Endothelial cell of umbilical vein (primary cell): ENCODE data around the gene MGAM2. TPM values are rescaled to one million over a fixed set of nuclear protein-coding genes. Genes with fewer than 3 reads are reported as not detected.

Experiments used
- BruUV-seq: library from RNA; stranded (reverse); fragments of 400-500 nt; replicated peaks from 2 replicates; lab custom pipeline; 2021; lab: Mats Ljungman, UMichigan
- CTCF ChIA-PET: fragments of 300-600, 350-600 bp; sonication (Branson Sonifier 250); formaldehyde crosslinking; loops from one replicate; lab custom pipeline; 2021; ENCODE audit warnings: antibody characterized with exemption, inconsistent platforms; lab: Charles Lee
- POLR2A ChIA-PET: fragments of 300-600, 350-600 bp; sonication (Branson Sonifier 250); formaldehyde crosslinking; loops from one replicate; lab custom pipeline; 2021; ENCODE audit warnings: antibody characterized with exemption, inconsistent platforms; lab: Charles Lee
- DNase-seq: peaks from one replicate; pipeline ENCODE4 v3.0.0-alpha.2; 2011; ENCODE audit warnings: low read depth, low spot score
- FAIRE-seq: peaks from 2 replicates; lab custom pipeline; 2011; peaks lifted over from hg19 to GRCh38; lab: Jason Lieb, UNC
- H2AFZ ChIP-seq: 2 replicates; pipeline ENCODE4 v1.6.0; 2012; ENCODE audit warnings: low read depth, low read length, control low read depth, inconsistent platforms
- H3K27ac ChIP-seq: 2 replicates; pipeline ENCODE4 v1.5.1; 2011; ENCODE audit warnings: low read depth, mild to moderate bottlenecking, control low read depth, low read length, moderate library complexity; ENCODE audit not compliant: insufficient read depth
- H3K27me3 ChIP-seq, 2 experiments: 2 replicates each; pipeline versions ENCODE4 v1.6.0 to v1.6.1; 2011; ENCODE audit warnings: low read length in 2 of 2, mixed read lengths in 1 of 2; ENCODE audit not compliant: control insufficient read depth in 2 of 2, insufficient read depth in 2 of 2
- H3K36me3 ChIP-seq, 2 experiments: 2 replicates in 1 of 2; 3 replicates in 1 of 2; pipeline ENCODE4 v1.5.1; 2011; ENCODE audit warnings: low read length in 2 of 2, mild to moderate bottlenecking in 1 of 2, moderate library complexity in 1 of 2; ENCODE audit not compliant: control insufficient read depth in 2 of 2, insufficient read depth in 2 of 2; ENCODE audit errors: extremely low read depth in 1 of 2
- H3K4me1 ChIP-seq: 3 replicates; pipeline ENCODE4 v1.5.1; 2011; ENCODE audit warnings: mild to moderate bottlenecking, low read length; ENCODE audit not compliant: control insufficient read depth, insufficient read depth; ENCODE audit errors: extremely low read depth
- H3K4me2 ChIP-seq: 2 replicates; pipeline ENCODE4 v1.6.1; 2011; ENCODE audit warnings: low read length, control low read depth, mixed read lengths; ENCODE audit not compliant: insufficient read depth
- H3K4me3 ChIP-seq, 3 experiments: fragments of 200-600 bp in 1 of 3; sonication (generic), shearing (Covaris generic) in 1 of 3; replicated peaks in 1 of 3; 2 replicates each; pipeline ENCODE4 v1.5.1; 2011 to 2016; ENCODE audit warnings: control low read depth in 3 of 3, low read length in 3 of 3, mild to moderate bottlenecking in 2 of 3, inconsistent platforms in 1 of 3, low read depth in 1 of 3, moderate library complexity in 1 of 3; ENCODE audit not compliant: insufficient read depth in 1 of 3
- H3K79me2 ChIP-seq: 2 replicates; pipeline ENCODE4 v1.6.0; 2012; ENCODE audit warnings: low read length, inconsistent platforms; ENCODE audit not compliant: control insufficient read depth, insufficient read depth
- H3K9ac ChIP-seq: replicated peaks from 2 replicates; pipeline ENCODE3; 2011; ENCODE audit warnings: low read length, control low read depth; ENCODE audit not compliant: insufficient read depth; ENCODE audit errors: extremely low read depth
- H3K9me1 ChIP-seq: replicated peaks from 3 replicates; pipeline ENCODE4 v1.6.0; 2011; ENCODE audit warnings: mild to moderate bottlenecking, low read length; ENCODE audit not compliant: control insufficient read depth, insufficient read depth; ENCODE audit errors: extremely low read depth
- H3K9me3 ChIP-seq: replicated peaks from 2 replicates; pipeline ENCODE4 v1.5.1; 2012; ENCODE audit warnings: low read length, inconsistent platforms; ENCODE audit not compliant: control insufficient read depth, insufficient read depth
- H4K20me1 ChIP-seq: replicated peaks from 2 replicates; pipeline ENCODE3; 2011; ENCODE audit warnings: mild to moderate bottlenecking, low read length; ENCODE audit not compliant: control insufficient read depth, insufficient read depth; ENCODE audit errors: extremely low read depth
- CTCF ChIP-seq, 2 donors: IDR thresholded peaks; 1 replicate in 1 of 2; 2 replicates in 1 of 2; pipeline ENCODE4 v1.5.1; 2011; ENCODE audit warnings: low read length in 2 of 2, mild to moderate bottlenecking in 2 of 2, moderate library complexity in 2 of 2, control low read depth in 1 of 2, inconsistent platforms in 1 of 2, low read depth in 1 of 2; ENCODE audit not compliant: insufficient read depth in 1 of 2; ENCODE audit errors: extremely low read depth in 1 of 2
- EZH2 ChIP-seq: IDR thresholded peaks from 2 replicates; pipeline ENCODE4 v1.6.1; 2012; ENCODE audit warnings: borderline replicate concordance, low read depth, mild to moderate bottlenecking, moderate library complexity, low read length, inconsistent platforms; ENCODE audit not compliant: severe bottlenecking
- FOS ChIP-seq: IDR thresholded peaks from 2 replicates; pipeline ENCODE4 v1.6.1; 2011; ENCODE audit warnings: mild to moderate bottlenecking, low read length, moderate library complexity, borderline replicate concordance; ENCODE audit not compliant: insufficient read depth
- GATA2 ChIP-seq: IDR thresholded peaks from 2 replicates; pipeline ENCODE4 v1.7.0; 2011; ENCODE audit warnings: low read depth, mild to moderate bottlenecking, moderate library complexity, mixed read lengths, low read length; ENCODE audit not compliant: insufficient read length, insufficient read depth
- JUN ChIP-seq: IDR thresholded peaks from 2 replicates; pipeline ENCODE4 v1.6.1; 2011; ENCODE audit warnings: borderline replicate concordance, low read depth; ENCODE audit not compliant: insufficient read length, insufficient read depth
- MAX ChIP-seq: IDR thresholded peaks from 2 replicates; pipeline ENCODE4 v1.6.1; 2011; ENCODE audit not compliant: insufficient read depth, insufficient read length
- MYC ChIP-seq: IDR thresholded peaks from one replicate; pipeline ENCODE4 v1.6.1; 2011; ENCODE audit warnings: mild to moderate bottlenecking, low read depth, low read length
- POLR2A ChIP-seq: IDR thresholded peaks from 2 replicates; pipeline ENCODE4 v1.6.1; 2012; ENCODE audit warnings: low read depth, mild to moderate bottlenecking, control low read depth, low read length
- POLR2AphosphoS5 ChIP-seq: IDR thresholded peaks from 2 replicates; pipeline ENCODE4 v1.6.1; 2012; ENCODE audit warnings: low read depth, mild to moderate bottlenecking, control low read depth, low read length, moderate library complexity; ENCODE audit not compliant: insufficient read depth
- dilution Hi-C: fragments of 300-500 bp; cut with MboI; formaldehyde crosslinking; loops from one replicate; pipeline ENCODE4 v1.15.0; 2019; ENCODE audit warnings: low sequenced_read_pairs; ENCODE audit not compliant: extremely low pct_ligation_motif_present
- intact Hi-C: fragments of 100-400 bp; cut with micrococcal nuclease; formaldehyde crosslinking; loops from one replicate; pipeline ENCODE4 v1.10.0; 2022
- polyA plus RNA-seq, 4 experiments: library from polyadenylated mRNA; depleted of rRNA in 3 of 4; stranded (reverse) in 3 of 4; unstranded in 1 of 4; fragments of >200 nt; gene quantifications; 2 replicates each; pipeline versions ENCODE4 v1.2.1 to v1.2.3, GENCODE V29; 2011 to 2012; ENCODE audit warnings: missing spikeins in 1 of 4
- total RNA-seq: library from RNA; stranded (reverse); gene quantifications from 2 replicates; pipeline ENCODE4 v1.2.3, GENCODE V29; 2021

Gene MGAM2
- total and polyA plus RNA-seq, 2 donors (not counting 3 experiments of a cell fraction or from before 2014, with no cell fraction given): not detected

GRCh38 chr7:142097571-142097970 is 13.9 kb upstream of the MGAM2 start:
- intact Hi-C loops (no loop called here), dilution Hi-C loops (no loop called here)
- H3K4me3 ChIP-seq: no peak overlapping the region
- TF ChIP-seq MAX (no peak), POLR2AphosphoS5 (no peak), JUN (no peak), GATA2 (no peak), FOS (no peak), MYC (no peak), EZH2 (no peak), POLR2A (no peak), CTCF (IDR thresholded peaks at IDR 0.05; ENCODE audit: extremely low read depth in 1 of 2, insufficient read depth in 1 of 2, low read depth in 1 of 2, low read length in 2 of 2) (no peak)
- ChIA-PET CTCF (no interaction called here), POLR2A (no interaction called here)
- H2AFZ ChIP-seq: no peak overlapping the region
- no TSS peak for BruUV-seq
- H3K27ac ChIP-seq: no peak overlapping the region
- no peak overlapping the region for H3K9ac ChIP-seq
- H3K9me1 ChIP-seq: no peaks in the 10 kb centered on the region
- H3K4me2 ChIP-seq: no peak overlapping the region
- no peak for FAIRE-seq
- H3K79me2 ChIP-seq: no peaks in the 10 kb centered on the region
- no peaks in the 10 kb centered on the region for H3K4me1 ChIP-seq
- no peak for DNase-seq
- H3K36me3 ChIP-seq: no peaks in the 10 kb centered on the region
- no peaks in the 10 kb centered on the region for H3K27me3 ChIP-seq
- H4K20me1 ChIP-seq: no peaks in the 10 kb centered on the region
- H3K9me3 ChIP-seq: no peaks in the 10 kb centered on the region
